GM21825 (cell line): ENCODE data around the gene MREG.
"Not testable (repeated sequence)": the region's sequence is repeated elsewhere in the genome, so short reads cannot be mapped to it uniquely, and the experiment has no call there.

Experiments used
- ATAC-seq: cut with Tn5 transposase; IDR thresholded peaks from one replicate; pipeline ENCODE4 v1.9.1; 2021; ENCODE audit warnings: mild to moderate bottlenecking, moderate library complexity; ENCODE audit not compliant: unreplicated experiment

MREG gene

GRCh38 chr2:216021768-216022565 is 8.6 kb upstream of the MREG start:
- ATAC-seq, result no peak

DNA sequence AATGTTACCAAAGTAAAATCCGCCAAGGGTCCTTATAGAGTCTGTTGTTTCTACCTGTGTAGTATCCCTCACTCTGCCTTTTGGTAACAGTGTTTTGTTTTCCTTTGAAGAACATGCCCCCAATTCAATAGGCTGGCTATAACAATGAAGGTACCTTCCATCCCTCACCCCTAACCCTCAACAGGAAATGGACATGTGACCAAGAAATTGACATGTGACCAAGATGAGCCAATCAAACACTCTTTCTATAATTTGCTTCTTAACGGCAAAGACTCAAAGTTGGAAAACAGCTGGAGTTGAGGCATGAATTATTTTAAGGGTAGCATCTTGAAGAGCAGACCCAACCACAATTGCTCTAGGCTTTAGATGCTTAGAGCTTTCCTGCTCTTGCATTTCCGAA is 5.4 kb upstream of the MREG start:
- no peak for ATAC-seq

- ATAC-seq, result peak; percentile 35
Observed at GRCh38 chr2:216017365-216017764, 4.0 kb upstream of the MREG start.

GRCh38 chr2:216016581-216016980 is 3.2 kb upstream of the MREG start:
- ATAC-seq, result no peak

- ATAC-seq, result peak; percentile 81
Observed at GRCh38 chr2:216015722-216016464, 2.5 kb upstream of the MREG start.

- ATAC-seq, result no peak
Observed at GRCh38 chr2:216014986-216015385, 1.6 kb upstream of the MREG start.

GRCh38 chr2:216014006-216014405 is 655 bp upstream of the MREG start:
- ATAC-seq, result no peak

DNA sequence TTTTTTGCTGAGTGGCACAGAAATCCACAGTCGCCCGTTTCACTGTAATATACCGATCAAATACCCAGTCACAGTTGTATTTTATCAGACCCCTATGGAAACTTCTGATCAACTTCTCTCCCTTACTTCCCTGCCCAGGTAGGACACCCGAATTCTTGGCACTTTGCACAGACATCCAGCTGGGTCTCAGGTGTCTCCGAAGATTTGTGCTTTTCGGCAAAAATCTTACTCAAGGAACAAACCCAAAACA is 596 bp downstream of the MREG start:
- no peak for ATAC-seq

DNA sequence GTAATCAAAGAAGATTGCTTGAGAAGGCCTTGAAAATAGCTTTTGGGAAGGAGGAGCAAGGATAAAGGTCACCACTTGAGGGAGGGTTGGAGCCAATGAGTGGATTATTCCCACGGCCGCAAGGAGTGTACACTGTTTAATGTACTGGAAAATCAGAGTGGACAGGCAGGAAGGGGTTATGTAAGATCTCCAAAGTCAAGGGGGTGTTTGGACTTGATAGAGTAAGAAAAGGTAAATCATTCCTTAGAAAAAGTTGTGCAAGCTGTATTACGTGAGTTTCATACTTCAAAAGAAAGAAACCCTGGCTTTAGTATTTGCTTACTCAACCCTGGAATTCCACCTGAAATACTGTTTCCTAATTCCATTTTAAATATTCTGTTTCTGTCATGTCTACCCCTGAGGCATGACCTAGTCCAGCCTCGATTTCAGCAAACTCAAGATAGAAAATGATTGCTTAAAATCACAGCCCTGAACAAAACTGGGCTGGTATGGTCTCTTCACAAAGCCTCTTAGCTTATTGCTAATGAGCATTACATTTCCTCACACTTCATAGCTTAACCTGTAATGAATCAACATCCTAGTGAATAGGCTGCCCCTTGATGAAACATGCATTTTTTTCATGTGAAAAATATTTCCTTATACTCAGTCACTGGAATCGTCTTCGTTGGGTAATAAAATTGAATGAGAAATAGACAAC is 1.1 kb downstream of the MREG start:
- no peak for ATAC-seq

DNA sequence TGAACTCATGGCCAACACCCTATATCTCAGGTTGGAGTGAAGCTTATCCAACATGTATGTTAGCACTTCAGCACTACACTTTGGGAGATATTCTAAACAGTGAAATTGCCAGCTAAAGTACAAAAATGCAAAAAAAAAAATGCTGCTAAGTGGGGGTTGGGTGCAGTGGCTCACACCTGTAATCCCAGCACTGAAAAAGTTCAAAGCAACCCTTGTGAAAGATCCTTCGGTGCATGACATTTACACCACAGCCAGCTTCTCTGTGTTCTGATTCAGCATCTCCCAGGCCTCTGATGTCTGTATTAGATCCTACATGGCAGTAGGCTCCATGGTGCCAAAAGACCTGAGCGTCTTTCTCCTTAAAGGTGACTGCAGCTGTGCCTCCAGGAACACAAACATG is 4.1 kb downstream of the MREG start:
- ATAC-seq, result not testable (repeated sequence)

DNA sequence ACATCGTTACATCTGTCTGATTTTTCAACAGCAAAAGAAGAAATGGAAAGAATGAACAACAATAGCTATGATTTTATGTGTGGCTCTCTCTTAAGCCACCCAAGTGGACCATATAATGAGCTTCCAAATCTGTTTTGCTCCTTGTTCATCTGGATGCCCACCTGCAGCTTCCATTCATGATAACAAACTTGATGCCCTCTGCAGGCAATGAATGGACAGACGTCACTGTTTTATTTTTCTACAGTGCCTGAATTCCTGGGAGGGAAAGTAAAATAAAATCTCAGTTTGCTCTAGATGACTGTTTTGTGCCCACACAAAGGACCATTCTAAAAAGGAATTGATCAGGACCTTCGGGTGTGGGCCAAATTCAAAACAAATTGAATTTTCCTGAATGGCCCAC is 5.0 kb downstream of the MREG start:
- no peak for ATAC-seq

DNA sequence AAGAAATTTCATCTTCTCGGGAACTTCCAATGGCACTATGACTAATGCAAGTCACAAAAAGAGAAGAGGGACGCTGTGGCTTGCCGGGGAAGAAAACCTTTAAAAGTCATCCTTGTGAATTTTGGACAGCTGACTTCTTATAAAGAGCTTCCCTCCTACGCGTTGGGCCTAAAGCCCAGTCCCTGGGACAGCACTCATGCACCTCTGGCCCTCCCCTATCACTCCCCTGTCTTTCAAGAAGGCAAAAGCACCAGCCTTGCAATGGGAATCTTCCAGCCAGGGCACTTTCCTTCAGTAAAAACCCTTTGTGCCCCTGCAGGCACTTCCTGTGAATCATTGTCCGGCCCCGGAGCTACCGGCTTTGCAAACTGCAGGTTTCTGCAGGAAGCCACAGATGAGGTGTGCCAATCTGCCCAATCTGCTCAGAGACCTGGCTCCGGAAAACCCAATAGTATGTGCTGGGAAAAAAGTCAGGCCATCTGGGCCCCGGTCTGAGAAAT is 7.1 kb downstream of the MREG start:
- ATAC-seq, result peak; percentile 58

DNA sequence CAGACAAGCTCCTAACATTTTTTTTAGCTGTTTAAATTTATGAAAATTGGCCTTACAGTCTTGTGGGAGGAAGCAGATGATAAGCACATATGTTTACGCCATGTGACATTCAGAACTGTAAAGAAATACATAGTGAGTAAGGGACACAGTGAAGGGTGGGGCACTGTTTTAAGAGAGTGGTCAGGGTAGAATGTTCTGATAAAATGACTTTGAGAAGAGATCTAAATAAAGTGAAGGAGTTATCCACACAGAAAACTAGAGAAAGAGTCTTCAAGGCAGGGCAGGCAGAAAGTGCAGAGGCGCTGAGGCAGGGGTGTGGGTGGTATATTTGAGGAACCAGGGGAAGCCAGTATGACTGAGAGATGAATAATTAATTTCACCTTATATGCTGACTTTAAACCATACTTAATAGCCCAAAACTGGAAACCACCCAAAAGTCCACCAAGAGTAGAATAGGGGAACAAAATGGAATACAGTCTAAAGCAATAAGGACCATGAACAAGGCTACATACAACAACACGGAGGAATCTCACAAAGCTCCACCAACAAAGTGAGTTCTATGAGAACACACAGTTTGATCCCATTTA is 8.6 kb downstream of the MREG start:
- ATAC-seq, result no peak

GRCh38 chr2:216003876-216004696 is 9.3 kb downstream of the MREG start:
- ATAC-seq, result no peak

DNA sequence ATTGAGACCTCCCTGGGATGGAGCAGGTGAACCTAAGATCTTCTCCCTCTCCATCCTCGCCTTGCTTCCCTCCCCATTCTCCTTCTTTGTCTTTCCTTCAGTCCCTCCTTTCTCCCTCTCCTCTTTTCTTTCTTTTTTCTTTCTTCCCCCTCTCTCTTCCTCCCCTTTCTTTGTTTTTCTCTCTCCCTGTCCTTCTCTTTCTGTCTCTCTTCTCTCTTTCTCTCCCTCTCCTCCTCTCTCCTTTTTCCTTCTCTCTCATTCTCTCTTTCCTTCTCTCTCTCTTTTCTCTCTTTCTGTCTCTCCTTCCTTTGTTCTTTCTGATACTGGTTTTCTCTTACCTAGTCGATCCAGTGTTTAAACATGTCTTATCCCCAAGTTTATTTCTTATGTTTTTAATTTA is 10.7 kb downstream of the MREG start:
- no peak for ATAC-seq

DNA sequence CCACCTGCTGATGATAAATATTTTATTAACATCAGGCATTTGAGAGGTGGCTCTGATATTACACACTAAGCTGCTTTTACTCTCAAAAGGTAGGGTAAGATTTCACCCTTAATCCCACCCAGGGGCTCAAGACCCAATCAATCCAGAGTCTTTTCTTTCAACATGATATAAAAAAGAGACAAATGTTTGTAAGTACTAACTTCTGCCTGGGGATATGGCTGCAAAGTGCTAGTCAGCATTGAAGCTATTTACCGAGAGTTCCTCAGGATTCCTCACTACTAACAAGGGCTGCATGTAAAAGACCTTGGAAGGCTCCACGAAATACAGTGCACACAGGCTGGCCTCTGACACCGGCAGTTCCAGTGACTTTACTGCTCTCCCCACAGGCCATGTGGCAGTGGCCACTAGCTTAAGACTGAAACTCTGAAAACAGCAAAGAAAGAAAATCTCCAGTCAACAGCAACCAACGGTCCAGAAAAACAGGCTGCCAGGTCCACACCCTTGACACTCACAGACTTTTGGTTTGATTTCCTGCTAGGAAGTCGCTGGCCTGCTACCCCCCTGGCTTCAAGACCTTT is 11.2 kb downstream of the MREG start:
- no peak for ATAC-seq

GRCh38 chr2:216001216-216002100 is 11.9 kb downstream of the MREG start:
- ATAC-seq, result peak; percentile 40

GRCh38 chr2:215998636-215999035 is 14.7 kb downstream of the MREG start:
- ATAC-seq, result no peak

DNA sequence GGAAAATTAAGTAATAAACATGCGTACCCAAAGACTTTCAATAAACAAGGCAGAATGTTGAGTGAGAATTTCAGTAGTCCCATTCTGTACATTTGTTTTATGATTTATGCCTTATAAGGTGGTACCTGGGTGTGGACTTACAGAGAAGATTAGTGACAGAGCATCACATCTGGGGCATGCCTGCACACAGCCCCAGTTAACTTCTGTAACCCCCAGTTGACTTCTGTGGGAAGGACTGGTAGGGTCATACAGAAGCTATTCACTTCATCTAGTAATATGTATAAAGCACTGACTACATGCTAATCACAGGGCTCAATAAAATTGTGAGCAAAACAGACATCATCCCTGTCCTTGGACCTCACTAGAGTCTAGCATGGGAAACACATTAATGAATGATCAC is 16.1 kb downstream of the MREG start:
- ATAC-seq, result no peak
